Measurements from ENCODE around the gene KIAA0040. TPM values are rescaled to one million over a fixed set of nuclear protein-coding genes. Genes with fewer than 3 reads are reported as not detected.

KIAA0040 gene
- total RNA-seq, 1 experiment from 2014 or later, result 15.0 TPM

GRCh38 chr1:175216444-175216843, 23.9 kb upstream of the KIAA0040 start:
- no peak for TF ChIP-seq ZNF416 (CRISPR knock-in tag; IDR thresholded peaks at IDR 0.05)
- no peak for TF ChIP-seq FOXJ3 (CRISPR knock-in tag; IDR thresholded peaks at IDR 0.05; ENCODE audit: borderline replicate concordance)
- no peak for TF ChIP-seq ERG (CRISPR knock-in tag; IDR thresholded peaks at IDR 0.05)
- TF ChIP-seq CBFB (CRISPR knock-in tag; IDR thresholded peaks at IDR 0.05; ENCODE audit: low read depth), result no peak
- TF ChIP-seq JAZF1 (CRISPR knock-in tag; IDR thresholded peaks at IDR 0.05), result no peak
- TF ChIP-seq PRDM15 (CRISPR knock-in tag; IDR thresholded peaks at IDR 0.05), result no peak
- no peak for TF ChIP-seq ZBTB21 (CRISPR knock-in tag; IDR thresholded peaks at IDR 0.05; ENCODE audit: borderline replicate concordance)
- TF ChIP-seq NFATC4 (CRISPR knock-in tag; IDR thresholded peaks at IDR 0.05), result no peak
- no peak for TF ChIP-seq SMAD3 (CRISPR knock-in tag; IDR thresholded peaks at IDR 0.05; ENCODE audit: borderline replicate concordance)
- no peak for TF ChIP-seq SMAD4 (CRISPR knock-in tag; IDR thresholded peaks at IDR 0.05)
- no peak for TF ChIP-seq ESRRA (CRISPR knock-in tag; IDR thresholded peaks at IDR 0.05; ENCODE audit: borderline replicate concordance)
- no peak for TF ChIP-seq CREB1 (CRISPR knock-in tag; IDR thresholded peaks at IDR 0.05)
- TF ChIP-seq ZMAT4 (CRISPR knock-in tag; IDR thresholded peaks at IDR 0.05), result no peak
- Mint-ChIP-seq H3K27me3 (ENCODE audit: low read depth) (no peaks in the 10 kb centered on the region), H3K9me3 (peaks cover 14% of the 10 kb centered on the region), H3K36me3 (no peaks in the 10 kb centered on the region), H3K4me1 (peaks cover 16% of the 10 kb centered on the region), H3K27ac (no peak overlapping the region), H3K4me3 (no peak overlapping the region)
- no peak for ATAC-seq
- no peak for DNase-seq (ENCODE audit: low spot score)
- POLR2A ChIA-PET, result no interaction called here
- CTCF ChIA-PET, result interaction anchor here (0.8 to 1.2 kb wide), 2 partner anchors 62 to 64 kb away, joined by 3 to 7 read pairs; no protein-coding TSS in a partner anchor

- no peak overlapping the region for H3K27ac Mint-ChIP-seq
- no peak for ATAC-seq
- H3K9me3 Mint-ChIP-seq, result peaks cover 14% of the 10 kb centered on the region
- no peaks in the 10 kb centered on the region; the same call in 1 of the 2 replicates for H3K27me3 Mint-ChIP-seq (ENCODE audit: low read depth)
- no peak overlapping the region for H3K4me3 Mint-ChIP-seq
- H3K36me3 Mint-ChIP-seq, result no peaks in the 10 kb centered on the region
- TF ChIP-seq ZNF671 (CRISPR knock-in tag; IDR thresholded peaks at IDR 0.05), result no peak
- TF ChIP-seq TEAD1 (CRISPR knock-in tag; IDR thresholded peaks at IDR 0.05), result no peak
- no peak for TF ChIP-seq PRDM15 (CRISPR knock-in tag; IDR thresholded peaks at IDR 0.05)
- ChIA-PET POLR2A (interaction anchor here (1.0 kb wide), 1 partner anchor 9 kb away, joined by 3 read pairs; no protein-coding TSS in a partner anchor), CTCF (interaction anchor here (1.6 kb wide), 1 partner anchor 105 kb away, joined by 3 read pairs; no protein-coding TSS in a partner anchor)
- no peak for DNase-seq (ENCODE audit: low spot score)
- no peaks in the 10 kb centered on the region for H3K4me1 Mint-ChIP-seq
These were observed 19.1 kb upstream of the KIAA0040 start for GRCh38 chr1:175211656-175212055.

All from WTC11 (cell line).